AG09319 (cell line): Measurements from ENCODE around the gene LRRC34.

Source experiments
- DNase-seq: peaks from one replicate; pipeline ENCODE4 v3.0.0-alpha.2; 2010; ENCODE audit warnings: low read depth; ENCODE audit errors: extremely low read depth
- TF ChIP-seq, protein P1 (sequence below): IDR thresholded peaks from 2 replicates; pipeline ENCODE4 v1.5.1; 2011; ENCODE audit warnings: low read depth, mild to moderate bottlenecking, inconsistent platforms, low read length, moderate library complexity

The LRRC34 gene

DNA sequence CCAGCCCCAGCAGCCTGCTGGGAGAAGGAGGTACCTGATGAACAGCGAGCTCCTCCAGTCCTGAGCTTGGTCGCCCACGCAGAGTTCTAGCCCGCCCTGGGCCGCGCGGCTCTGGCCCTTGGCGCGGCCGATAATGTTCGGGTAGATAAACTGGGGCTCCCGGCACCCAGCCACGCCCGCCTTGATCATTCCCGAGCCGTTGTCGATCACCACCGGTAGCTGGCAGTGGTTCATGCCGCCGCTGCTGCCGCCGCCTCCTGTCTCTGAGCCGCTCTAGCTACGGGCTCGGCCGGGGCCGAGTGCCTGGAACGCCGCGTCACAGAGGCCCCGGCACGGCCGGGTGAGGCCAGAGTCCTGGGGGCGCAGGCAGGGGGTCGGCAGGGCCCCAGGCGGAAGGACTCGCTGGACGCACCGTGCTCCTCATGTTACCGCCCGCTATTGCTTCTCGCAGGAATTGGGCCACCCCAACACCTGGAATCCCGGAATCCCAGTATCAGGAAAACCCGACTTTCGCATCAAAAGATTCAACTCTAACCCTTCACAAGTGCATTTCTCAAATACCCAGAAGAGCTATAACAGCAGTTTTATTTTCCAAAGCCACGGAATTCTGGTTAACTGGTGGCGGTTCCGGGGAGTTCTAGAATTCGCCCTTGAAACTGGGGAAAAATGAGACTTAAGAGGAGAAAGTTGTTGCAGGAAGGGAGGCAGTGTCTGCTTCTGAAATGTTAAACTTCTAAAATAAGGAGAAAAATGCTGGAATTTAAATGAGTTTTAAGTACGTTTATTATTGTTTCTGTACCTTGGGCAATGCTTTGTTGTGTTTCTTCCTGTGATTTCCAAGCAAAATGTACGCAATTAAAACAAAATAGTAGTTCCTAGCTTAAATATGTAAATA lies 43.2 kb downstream of the LRRC34 start, which contains the start of gene ACTRT3:
Gene ACTRT3, minus strand, starts transcription at position 275 of the 895 bp plus-strand sequence. Its CDS starts 41 bp downstream, at position 234.
- TF ChIP-seq, protein P1, sequence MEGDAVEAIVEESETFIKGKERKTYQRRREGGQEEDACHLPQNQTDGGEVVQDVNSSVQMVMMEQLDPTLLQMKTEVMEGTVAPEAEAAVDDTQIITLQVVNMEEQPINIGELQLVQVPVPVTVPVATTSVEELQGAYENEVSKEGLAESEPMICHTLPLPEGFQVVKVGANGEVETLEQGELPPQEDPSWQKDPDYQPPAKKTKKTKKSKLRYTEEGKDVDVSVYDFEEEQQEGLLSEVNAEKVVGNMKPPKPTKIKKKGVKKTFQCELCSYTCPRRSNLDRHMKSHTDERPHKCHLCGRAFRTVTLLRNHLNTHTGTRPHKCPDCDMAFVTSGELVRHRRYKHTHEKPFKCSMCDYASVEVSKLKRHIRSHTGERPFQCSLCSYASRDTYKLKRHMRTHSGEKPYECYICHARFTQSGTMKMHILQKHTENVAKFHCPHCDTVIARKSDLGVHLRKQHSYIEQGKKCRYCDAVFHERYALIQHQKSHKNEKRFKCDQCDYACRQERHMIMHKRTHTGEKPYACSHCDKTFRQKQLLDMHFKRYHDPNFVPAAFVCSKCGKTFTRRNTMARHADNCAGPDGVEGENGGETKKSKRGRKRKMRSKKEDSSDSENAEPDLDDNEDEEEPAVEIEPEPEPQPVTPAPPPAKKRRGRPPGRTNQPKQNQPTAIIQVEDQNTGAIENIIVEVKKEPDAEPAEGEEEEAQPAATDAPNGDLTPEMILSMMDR, result no peak
- DNase-seq, result no peak

DNA sequence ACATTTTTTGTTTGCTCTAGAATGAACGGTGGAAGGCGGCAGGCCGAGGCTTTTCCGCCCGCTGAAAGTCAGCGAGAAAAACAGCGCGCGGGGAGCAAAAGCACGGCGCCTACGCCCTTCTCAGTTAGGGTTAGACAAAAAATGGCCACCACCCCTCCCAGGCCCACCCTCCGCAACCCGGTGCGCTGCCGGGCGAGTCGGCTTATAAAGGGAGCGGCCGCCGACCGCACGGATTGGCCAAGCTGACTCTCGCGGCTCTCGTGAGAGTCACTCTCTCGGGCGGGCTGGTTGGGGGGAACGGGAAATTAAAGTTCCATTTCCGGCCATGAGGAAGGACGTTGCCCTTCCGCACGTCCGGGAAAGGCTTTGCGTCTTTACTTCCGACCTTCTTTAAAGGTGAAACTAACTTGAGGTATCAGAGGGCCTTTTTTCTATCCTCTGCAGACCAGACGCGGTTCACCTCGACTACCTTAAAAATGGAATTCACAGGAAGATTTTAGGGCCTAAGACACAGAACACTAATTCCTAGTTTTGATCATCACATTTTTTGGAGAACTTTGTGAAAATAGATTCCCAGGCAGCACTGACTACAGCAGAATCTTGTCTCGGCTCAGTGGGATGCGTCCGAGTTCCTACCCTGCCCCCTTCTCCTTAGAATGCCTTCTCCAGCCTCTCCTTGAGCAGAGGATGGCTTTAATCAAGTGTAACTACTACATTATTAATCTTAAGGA lies 47.7 kb downstream of the LRRC34 start, which contains the start of gene TERC:
Gene TERC, minus strand, starts transcription at position 179 of the 731 bp plus-strand sequence.
- TF ChIP-seq, protein P1, result no peak

DNA sequence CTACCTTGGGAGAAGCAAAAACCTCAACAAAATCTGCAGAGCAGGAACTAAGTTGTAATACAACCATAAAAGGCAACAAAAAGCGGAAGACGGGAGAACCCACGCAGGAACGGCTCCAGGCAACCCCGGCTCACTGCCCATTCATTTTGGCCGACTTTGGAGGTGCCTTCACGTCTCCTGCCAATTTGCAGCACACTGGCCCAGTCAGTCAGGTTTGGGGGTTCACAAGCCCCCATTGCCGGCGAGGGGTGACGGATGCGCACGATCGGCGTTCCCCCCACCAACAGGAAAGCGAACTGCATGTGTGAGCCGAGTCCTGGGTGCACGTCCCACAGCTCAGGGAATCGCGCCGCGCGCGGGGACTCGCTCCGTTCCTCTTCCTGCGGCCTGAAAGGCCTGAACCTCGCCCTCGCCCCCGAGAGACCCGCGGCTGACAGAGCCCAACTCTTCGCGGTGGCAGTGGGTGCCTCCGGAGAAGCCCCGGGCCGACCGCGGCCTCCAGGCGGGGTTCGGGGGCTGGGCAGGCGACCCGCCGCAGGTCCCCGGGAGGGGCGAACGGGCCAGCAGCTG lies 48.3 kb downstream of the LRRC34 start:
- DNase-seq, result no peak

More for the DNA sequence above, 47.7 kb downstream of the LRRC34 start, which contains the start of gene TERC:
- DNase-seq, result peak; percentile 81

DNA sequence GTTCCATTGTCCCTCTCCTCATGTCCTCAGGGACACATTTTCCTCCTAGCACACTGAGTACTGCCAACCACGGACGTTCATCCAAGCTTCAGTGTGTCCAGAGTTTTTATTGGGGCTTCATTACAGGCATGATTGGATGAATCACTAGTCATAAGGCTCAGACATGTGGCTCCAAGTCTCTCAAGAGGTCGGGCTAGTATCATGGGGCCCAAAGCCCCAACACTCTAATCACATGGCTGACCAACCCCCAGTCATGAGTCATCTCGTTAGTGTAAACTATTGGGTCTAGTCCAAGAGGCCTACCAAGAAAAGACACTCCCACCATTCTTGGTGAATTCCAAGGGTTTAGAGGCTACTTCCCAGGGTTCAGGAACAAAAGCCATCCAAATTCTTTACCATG lies 52.2 kb downstream of the LRRC34 start:
- TF ChIP-seq, protein P1, result no peak
- no peak for DNase-seq

More for the DNA sequence above, 48.3 kb downstream of the LRRC34 start:
- TF ChIP-seq, protein P1, result no peak

DNA sequence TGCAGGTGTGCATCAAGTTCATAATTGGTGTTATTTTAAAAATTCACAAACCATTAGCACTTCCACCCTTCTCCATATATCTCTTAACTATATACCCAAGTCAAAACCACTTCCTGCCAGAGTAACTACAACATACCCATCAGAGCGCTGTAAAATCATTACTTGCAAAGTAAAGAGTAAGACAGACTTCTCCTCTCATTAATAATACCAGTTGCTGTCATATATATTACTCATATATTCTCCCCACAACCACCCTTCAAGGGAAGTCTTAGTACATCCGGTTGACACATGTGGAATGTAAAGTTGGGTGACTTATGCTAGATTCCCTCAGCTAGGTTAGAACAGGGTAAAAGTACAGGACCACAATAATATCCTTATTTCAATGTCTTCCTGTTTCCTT lies 53.4 kb downstream of the LRRC34 start:
- no peak for DNase-seq
- TF ChIP-seq, protein P1, result no peak

DNA sequence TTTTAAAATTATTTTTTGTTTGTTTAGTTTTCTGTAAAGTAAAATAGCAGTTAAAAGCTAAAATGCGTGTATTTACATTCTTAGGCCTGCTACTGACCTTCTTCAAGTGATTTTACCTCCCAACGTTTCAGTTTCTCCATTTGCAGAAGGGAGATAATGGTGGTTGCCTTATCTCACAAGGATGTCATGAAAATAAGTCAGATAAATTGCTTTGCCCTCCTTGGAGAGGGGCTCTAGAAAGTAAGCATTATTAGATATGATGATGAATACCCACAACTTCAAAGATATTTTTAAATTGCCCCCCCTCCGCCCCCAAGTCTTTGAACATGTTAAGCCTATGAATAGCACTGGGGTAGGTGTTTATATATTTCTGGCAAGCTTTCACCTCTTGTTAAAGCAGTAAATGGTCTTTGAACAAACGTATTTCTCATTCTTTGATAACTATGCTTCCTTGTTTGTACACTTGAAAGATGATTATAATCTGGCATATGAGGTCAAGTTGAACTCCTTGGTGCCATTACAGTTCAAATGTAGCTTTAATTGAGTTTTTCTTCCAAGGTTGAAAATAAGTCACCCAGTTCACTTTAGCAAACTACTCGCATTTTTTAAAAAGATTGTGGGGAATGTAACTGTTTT lies 54.2 kb downstream of the LRRC34 start:
- no peak for DNase-seq

More for the DNA sequence above, 54.2 kb downstream of the LRRC34 start:
- TF ChIP-seq, protein P1, result no peak
